Placental epithelial cell (primary cell): ENCODE data around the gene CAPS2. TPM values are rescaled to one million over a fixed set of nuclear protein-coding genes. Genes with fewer than 3 reads are reported as not detected.

ENCODE experiments used
- total RNA-seq: library from RNA; depleted of rRNA; stranded (reverse); fragments of >200 nt; gene quantifications from 2 replicates; pipeline ENCODE4 v1.2.3, GENCODE V29; 2012

CAPS2 gene
- 1.6 and 6.3 TPM in 2 replicates for total RNA-seq

GRCh38 chr12:75329918-75330826 lies at the start of gene CAPS2:
Gene CAPS2 (minus strand): TSS chr12:75330324. CDS start chr12:75326498, 3,826 bp downstream.

GRCh38 chr12:75334384-75335030 lies 4.4 kb upstream of the CAPS2 start, which contains the start of gene GLIPR1L1:
Gene GLIPR1L1 (plus strand): TSS chr12:75334670. CDS start chr12:75334729, 59 bp downstream.

Other genes starting within 250 kb of the CAPS2 start
- not detected in 2 replicates for gene KCNC2, start 120.5 kb downstream of the CAPS2 start, total RNA-seq
- gene GLIPR1L1, start 4.3 kb upstream of the CAPS2 start, total RNA-seq: 0.79 TPM in 1 of 2 replicates, not detected in the other
- gene GLIPR1L2, start 60.8 kb upstream of the CAPS2 start, total RNA-seq: 0.11 and 0.79 TPM in 2 replicates
- gene GLIPR1, start 150.4 kb upstream of the CAPS2 start, total RNA-seq: 2.0 and 38.4 TPM in 2 replicates
- gene KRR1, start 181.3 kb upstream of the CAPS2 start, total RNA-seq: 21.2 and 27.4 TPM in 2 replicates